Pulmonary artery endothelial cell (primary cell): ENCODE measurements around the gene FNDC10. TPM values are rescaled to one million over a fixed set of nuclear protein-coding genes. Genes with fewer than 3 reads are reported as not detected.
"Not testable (repeated sequence)": the region's sequence is repeated elsewhere in the genome, so short reads cannot be mapped to it uniquely, and the experiment has no call there.

Experiments
- DNase-seq: peaks from one replicate; pipeline ENCODE4 v3.0.0-alpha.2; 2011; ENCODE audit warnings: low read depth, low spot score
- total RNA-seq: library from RNA; depleted of rRNA; stranded (reverse); fragments of >200 nt; gene quantifications from 2 replicates; pipeline ENCODE4 v1.2.3, GENCODE V29; 2014

The FNDC10 gene
- total RNA-seq, 1 donor from 2014 or later, result 0.33 TPM

GRCh38 chr1:1599030-1599934, 653 bp downstream of the FNDC10 start:
- DNase-seq, result no peak

- DNase-seq, result no peak
Measured at GRCh38 chr1:1598720-1599029, 1.3 kb downstream of the FNDC10 start.

- DNase-seq, result no peak
Measured at GRCh38 chr1:1598051-1598719, 1.8 kb downstream of the FNDC10 start.

- DNase-seq, result no peak
Measured at GRCh38 chr1:1597275-1597930, 2.5 kb downstream of the FNDC10 start.

- DNase-seq, result no peak
Measured at GRCh38 chr1:1596493-1597274, 3.3 kb downstream of the FNDC10 start.

GRCh38 chr1:1595341-1595740, 4.6 kb downstream of the FNDC10 start:
- DNase-seq, result not testable (repeated sequence)

- no peak for DNase-seq
Measured at GRCh38 chr1:1594602-1595260, 5.2 kb downstream of the FNDC10 start.

- no peak for DNase-seq
Measured at GRCh38 chr1:1593834-1594601, 5.9 kb downstream of the FNDC10 start.

GRCh38 chr1:1591452-1591851, 8.5 kb downstream of the FNDC10 start:
- no peak for DNase-seq

- no peak for DNase-seq
Measured at GRCh38 chr1:1583347-1584010, 16.5 kb downstream of the FNDC10 start.

- no peak for DNase-seq
Measured at GRCh38 chr1:1582585-1583346, 17.2 kb downstream of the FNDC10 start.

GRCh38 chr1:1578371-1578940, 21.5 kb downstream of the FNDC10 start:
- no peak for DNase-seq

- no peak for DNase-seq
Measured at GRCh38 chr1:1577367-1578011, 22.4 kb downstream of the FNDC10 start.

- peak; percentile 78 for DNase-seq
Measured at GRCh38 chr1:1574721-1575537, 25.0 kb downstream of the FNDC10 start, which contains the start of gene SSU72. SSU72 (minus strand) TSS chr1:1574863; CDS start chr1:1574557, 306 bp downstream.

- DNase-seq, result no peak
Measured at GRCh38 chr1:1573843-1574720, 25.9 kb downstream of the FNDC10 start.

GRCh38 chr1:1569341-1569740, 30.6 kb downstream of the FNDC10 start:
- DNase-seq, result no peak
